GM23338 (cell line): ENCODE results near the gene GPT2. TPM values are rescaled to one million over a fixed set of nuclear protein-coding genes. Genes with fewer than 3 reads are reported as not detected.

Experiments
- EZH2 ChIP-seq: fragments of 200-600 bp; sonication (generic); IDR thresholded peaks from one replicate; pipeline ENCODE4 v1.8.0; 2017; ENCODE audit warnings: antibody characterized with exemption, mild to moderate bottlenecking, low read depth; ENCODE audit not compliant: unreplicated experiment
- NANOG ChIP-seq: IDR thresholded peaks from 2 replicates; pipeline ENCODE4 v1.6.1; 2016; ENCODE audit warnings: antibody characterized with exemption, borderline replicate concordance
- POLR2AphosphoS5 ChIP-seq: IDR thresholded peaks from 2 replicates; pipeline ENCODE4 v1.6.1; 2016; ENCODE audit warnings: antibody characterized with exemption, low read depth
- REST ChIP-seq: IDR thresholded peaks from one replicate; pipeline ENCODE4 v1.6.1; 2018; ENCODE audit warnings: antibody characterized with exemption; ENCODE audit not compliant: unreplicated experiment
- STAT1 ChIP-seq: IDR thresholded peaks from one replicate; pipeline ENCODE4 v1.6.1; 2016; ENCODE audit warnings: antibody characterized with exemption; ENCODE audit not compliant: unreplicated experiment
- polyA plus RNA-seq: library from polyadenylated mRNA; unstranded; fragments of >200 nt; fragmentation: Nextera tagmentation; extraction: Ambion mirVana; gene quantifications from 2 replicates; pipeline ENCODE4 v1.2.1, GENCODE V29; 2016
- total RNA-seq: library from RNA; depleted of rRNA; stranded (reverse); fragments of >200 nt; shearing (Covaris generic); gene quantifications from 2 replicates; pipeline ENCODE4 v1.2.3, GENCODE V29; 2014
- TF ChIP-seq, protein P1 (sequence below): fragments of 250-450 bp; sonication (Bioruptor Pico); IDR thresholded peaks from 2 replicates; pipeline ENCODE4 v1.5.0; 2020; ENCODE audit warnings: mild to moderate bottlenecking, moderate library complexity

GPT2 gene
- total and polyA plus RNA-seq, 2 experiments from 2014 or later: 48.5 to 81.0 TPM

DNA sequence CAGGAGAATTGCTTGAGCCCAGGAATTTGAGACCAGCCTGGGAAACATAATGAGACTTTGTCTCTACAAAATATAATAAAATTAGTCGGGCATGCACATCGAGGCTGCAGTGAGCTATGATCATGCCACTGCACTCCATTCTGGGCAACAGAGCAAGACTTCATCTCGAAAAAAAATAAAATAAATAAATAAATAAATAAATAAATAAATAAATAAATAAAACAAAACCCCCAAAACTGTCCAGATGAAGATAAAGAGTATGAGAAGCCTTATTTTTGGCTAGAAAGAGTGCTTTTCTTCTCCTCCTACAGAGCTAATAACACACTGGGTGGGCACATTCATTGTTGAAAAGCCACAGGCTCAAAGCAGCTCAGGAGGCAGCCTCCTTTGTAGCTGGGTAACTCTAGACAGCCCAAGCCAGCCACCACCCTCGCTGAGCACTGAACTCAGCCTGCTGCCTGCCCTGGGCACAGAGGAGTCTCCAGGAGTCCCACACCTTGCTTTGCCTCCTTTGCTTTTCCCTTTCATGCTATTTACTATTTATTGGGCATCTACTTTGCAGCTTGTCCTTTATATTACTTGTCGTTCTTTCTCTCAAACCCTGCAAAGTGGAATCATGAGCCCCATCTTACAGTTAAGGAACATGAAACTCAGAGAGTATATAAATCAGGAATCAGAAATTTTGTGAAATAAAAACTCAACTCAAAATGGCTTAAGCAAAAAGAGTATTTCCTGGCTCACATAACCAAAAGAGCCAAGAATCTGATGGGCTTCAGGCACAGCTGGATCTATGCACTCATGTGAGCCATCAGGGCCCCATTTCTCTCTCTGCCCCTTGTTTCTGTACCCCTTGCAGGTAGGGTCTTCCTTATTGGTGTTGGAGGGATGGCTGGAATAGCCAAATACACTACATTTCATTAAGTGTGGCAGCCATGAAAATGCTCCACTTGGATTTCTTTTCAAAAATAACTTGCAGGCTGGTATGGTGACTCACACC is 35.1 kb upstream of the GPT2 start (continued):
- TF ChIP-seq REST (no peak), NANOG (no peak), STAT1 (no peak), EZH2 (no peak), POLR2AphosphoS5 (no peak)
- TF ChIP-seq, protein P1, sequence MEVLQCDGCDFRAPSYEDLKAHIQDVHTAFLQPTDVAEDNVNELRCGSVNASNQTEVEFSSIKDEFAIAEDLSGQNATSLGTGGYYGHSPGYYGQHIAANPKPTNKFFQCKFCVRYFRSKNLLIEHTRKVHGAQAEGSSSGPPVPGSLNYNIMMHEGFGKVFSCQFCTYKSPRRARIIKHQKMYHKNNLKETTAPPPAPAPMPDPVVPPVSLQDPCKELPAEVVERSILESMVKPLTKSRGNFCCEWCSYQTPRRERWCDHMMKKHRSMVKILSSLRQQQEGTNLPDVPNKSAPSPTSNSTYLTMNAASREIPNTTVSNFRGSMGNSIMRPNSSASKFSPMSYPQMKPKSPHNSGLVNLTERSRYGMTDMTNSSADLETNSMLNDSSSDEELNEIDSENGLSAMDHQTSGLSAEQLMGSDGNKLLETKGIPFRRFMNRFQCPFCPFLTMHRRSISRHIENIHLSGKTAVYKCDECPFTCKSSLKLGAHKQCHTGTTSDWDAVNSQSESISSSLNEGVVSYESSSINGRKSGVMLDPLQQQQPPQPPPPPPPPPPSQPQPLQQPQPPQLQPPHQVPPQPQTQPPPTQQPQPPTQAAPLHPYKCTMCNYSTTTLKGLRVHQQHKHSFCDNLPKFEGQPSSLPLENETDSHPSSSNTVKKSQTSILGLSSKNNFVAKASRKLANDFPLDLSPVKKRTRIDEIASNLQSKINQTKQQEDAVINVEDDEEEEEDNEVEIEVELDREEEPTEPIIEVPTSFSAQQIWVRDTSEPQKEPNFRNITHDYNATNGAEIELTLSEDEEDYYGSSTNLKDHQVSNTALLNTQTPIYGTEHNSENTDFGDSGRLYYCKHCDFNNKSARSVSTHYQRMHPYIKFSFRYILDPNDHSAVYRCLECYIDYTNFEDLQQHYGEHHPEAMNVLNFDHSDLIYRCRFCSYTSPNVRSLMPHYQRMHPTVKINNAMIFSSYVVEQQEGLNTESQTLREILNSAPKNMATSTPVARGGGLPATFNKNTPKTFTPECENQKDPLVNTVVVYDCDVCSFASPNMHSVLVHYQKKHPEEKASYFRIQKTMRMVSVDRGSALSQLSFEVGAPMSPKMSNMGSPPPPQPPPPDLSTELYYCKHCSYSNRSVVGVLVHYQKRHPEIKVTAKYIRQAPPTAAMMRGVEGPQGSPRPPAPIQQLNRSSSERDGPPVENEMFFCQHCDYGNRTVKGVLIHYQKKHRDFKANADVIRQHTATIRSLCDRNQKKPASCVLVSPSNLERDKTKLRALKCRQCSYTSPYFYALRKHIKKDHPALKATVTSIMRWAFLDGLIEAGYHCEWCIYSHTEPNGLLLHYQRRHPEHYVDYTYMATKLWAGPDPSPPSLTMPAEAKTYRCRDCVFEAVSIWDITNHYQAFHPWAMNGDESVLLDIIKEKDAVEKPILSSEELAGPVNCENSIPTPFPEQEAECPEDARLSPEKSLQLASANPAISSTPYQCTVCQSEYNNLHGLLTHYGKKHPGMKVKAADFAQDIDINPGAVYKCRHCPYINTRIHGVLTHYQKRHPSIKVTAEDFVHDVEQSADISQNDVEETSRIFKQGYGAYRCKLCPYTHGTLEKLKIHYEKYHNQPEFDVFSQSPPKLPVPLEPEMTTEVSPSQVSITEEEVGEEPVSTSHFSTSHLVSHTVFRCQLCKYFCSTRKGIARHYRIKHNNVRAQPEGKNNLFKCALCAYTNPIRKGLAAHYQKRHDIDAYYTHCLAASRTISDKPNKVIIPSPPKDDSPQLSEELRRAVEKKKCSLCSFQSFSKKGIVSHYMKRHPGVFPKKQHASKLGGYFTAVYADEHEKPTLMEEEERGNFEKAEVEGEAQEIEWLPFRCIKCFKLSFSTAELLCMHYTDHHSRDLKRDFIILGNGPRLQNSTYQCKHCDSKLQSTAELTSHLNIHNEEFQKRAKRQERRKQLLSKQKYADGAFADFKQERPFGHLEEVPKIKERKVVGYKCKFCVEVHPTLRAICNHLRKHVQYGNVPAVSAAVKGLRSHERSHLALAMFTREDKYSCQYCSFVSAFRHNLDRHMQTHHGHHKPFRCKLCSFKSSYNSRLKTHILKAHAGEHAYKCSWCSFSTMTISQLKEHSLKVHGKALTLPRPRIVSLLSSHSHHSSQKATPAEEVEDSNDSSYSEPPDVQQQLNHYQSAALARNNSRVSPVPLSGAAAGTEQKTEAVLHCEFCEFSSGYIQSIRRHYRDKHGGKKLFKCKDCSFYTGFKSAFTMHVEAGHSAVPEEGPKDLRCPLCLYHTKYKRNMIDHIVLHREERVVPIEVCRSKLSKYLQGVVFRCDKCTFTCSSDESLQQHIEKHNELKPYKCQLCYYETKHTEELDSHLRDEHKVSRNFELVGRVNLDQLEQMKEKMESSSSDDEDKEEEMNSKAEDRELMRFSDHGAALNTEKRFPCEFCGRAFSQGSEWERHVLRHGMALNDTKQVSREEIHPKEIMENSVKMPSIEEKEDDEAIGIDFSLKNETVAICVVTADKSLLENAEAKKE (CRISPR knock-in tag): no peak
